Naive thymus-derived CD4-positive, alpha-beta T cell (primary cell): Measurements from ENCODE around the gene PCK2. TPM values are rescaled to one million over a fixed set of nuclear protein-coding genes. Genes with fewer than 3 reads are reported as not detected.
"Not testable (repeated sequence)": the region's sequence is repeated elsewhere in the genome, so short reads cannot be mapped to it uniquely, and the experiment has no call there.

Experiments
- ATAC-seq: fragments of 150-1000 bp; cut with Tn5 transposase; 2 replicates; pipeline ENCODE4 v1.10.0; 2021; ENCODE audit warnings: mild to moderate bottlenecking, moderate library complexity
- CTCF ChIA-PET: fragments of 350-600 bp; sonication (Branson Sonifier 250); formaldehyde crosslinking; loops from one replicate; lab custom pipeline; 2021; ENCODE audit warnings: antibody characterized with exemption; lab: Charles Lee
- POLR2A ChIA-PET: fragments of 350-600 bp; sonication (Branson Sonifier 250); formaldehyde crosslinking; loops from one replicate; lab custom pipeline; 2021; ENCODE audit warnings: antibody characterized with exemption, inconsistent platforms; lab: Charles Lee
- DNase-seq, 9 donors: peaks; one replicate each; pipeline versions ENCODE4 v3.0.0 to v3.0.0-alpha.2; 2020 to 2022; ENCODE audit warnings: mixed read lengths in 1 of 9
- H3K27ac ChIP-seq: one replicate; pipeline ENCODE4 v1.7.0; 2013; ENCODE audit warnings: mild to moderate bottlenecking, low read depth, low read length, moderate library complexity
- H3K27me3 ChIP-seq, 2 donors: one replicate each; pipeline ENCODE4 v1.7.0; 2013; ENCODE audit warnings: low read length in 2 of 2, mild to moderate bottlenecking in 2 of 2, moderate library complexity in 2 of 2; ENCODE audit not compliant: control insufficient read depth in 2 of 2, insufficient read depth in 2 of 2
- H3K36me3 ChIP-seq, 3 experiments: 1 replicate in 2 of 3; 2 replicates in 1 of 3; pipeline ENCODE4 v1.7.0; 2013; ENCODE audit warnings: low read length in 3 of 3, mild to moderate bottlenecking in 3 of 3, moderate library complexity in 1 of 3; ENCODE audit not compliant: insufficient read depth in 3 of 3, control insufficient read depth in 2 of 3
- H3K4me1 ChIP-seq, 2 donors: one replicate each; pipeline ENCODE4 v1.7.0; 2013; ENCODE audit warnings: low read length in 2 of 2, mild to moderate bottlenecking in 2 of 2, moderate library complexity in 1 of 2; ENCODE audit not compliant: control insufficient read depth in 2 of 2, insufficient read depth in 2 of 2
- H3K4me3 ChIP-seq: 2 replicates; pipeline ENCODE4 v1.7.0; 2013; ENCODE audit warnings: mild to moderate bottlenecking, low read length
- H3K9me3 ChIP-seq, 3 experiments: 1 replicate in 2 of 3; 2 replicates in 1 of 3; pipeline ENCODE4 v1.7.0; 2013; ENCODE audit warnings: low read length in 3 of 3; ENCODE audit not compliant: control insufficient read depth in 2 of 3
- H3K27ac Mint-ChIP-seq, 9 donors: one replicate each; pipeline ENCODE4 v1.8.0; 2020 to 2022; ENCODE audit warnings: mixed read lengths in 9 of 9, mild to moderate bottlenecking in 8 of 9, moderate library complexity in 5 of 9, inconsistent platforms in 2 of 9
- H3K27me3 Mint-ChIP-seq, 5 donors: one replicate each; pipeline ENCODE4 v1.8.0; 2021 to 2022; ENCODE audit warnings: mixed read lengths in 5 of 5, mild to moderate bottlenecking in 1 of 5
- H3K36me3 Mint-ChIP-seq, 5 donors: one replicate each; pipeline ENCODE4 v1.8.0; 2020 to 2022; ENCODE audit warnings: mixed read lengths in 5 of 5, mild to moderate bottlenecking in 3 of 5, inconsistent platforms in 1 of 5
- H3K4me1 Mint-ChIP-seq, 7 donors: one replicate each; pipeline ENCODE4 v1.8.0; 2020 to 2022; ENCODE audit warnings: mixed read lengths in 7 of 7, mild to moderate bottlenecking in 3 of 7, inconsistent platforms in 1 of 7
- H3K4me3 Mint-ChIP-seq, 10 donors: one replicate each; pipeline ENCODE4 v1.8.0; 2020 to 2022; ENCODE audit warnings: mild to moderate bottlenecking in 10 of 10, mixed read lengths in 10 of 10, moderate library complexity in 6 of 10, inconsistent platforms in 2 of 10
- H3K9me3 Mint-ChIP-seq, 11 donors: one replicate each; pipeline ENCODE4 v1.8.0; 2020 to 2022; ENCODE audit warnings: mixed read lengths in 11 of 11, mild to moderate bottlenecking in 4 of 11, inconsistent platforms in 1 of 11, moderate library complexity in 1 of 11
- intact Hi-C, 2 donors: fragments of 100-400 bp; cut with micrococcal nuclease; formaldehyde crosslinking; loops; one replicate each; pipeline ENCODE4 v1.15.1; 2023
- polyA plus RNA-seq, 2 donors: library from polyadenylated mRNA; unstranded; fragments of 300-500 nt; fragmentation: Illumina TruSeq; gene quantifications; one replicate each; pipeline ENCODE4 v1.2.3, GENCODE V29; 2021
- total RNA-seq, 6 experiments: library from RNA in 5 of 6; stranded (reverse) in 5 of 6; gene quantifications; 1 replicate in 5 of 6; 2 replicates in 1 of 6; pipeline ENCODE4 v1.2.3 and lab custom pipeline; 2021 to 2026

Gene PCK2
- total RNA-seq (10 to 100 TPM in 4 of 5 experiments, 1 to 10 TPM in 1; 9.1 to 56.2 (median 14.4) TPM), polyA plus RNA-seq (10 to 100 TPM in 1 of 2 donors, 1 to 10 TPM in 1; 7.2 to 14.5 TPM), total RNA-seq (lab: John Stamatoyannopoulos, UW) (13.6 reads per million, percentile 42 among the genes with 10 or more reads in this experiment)

- Mint-ChIP-seq H3K27me3 (no peaks in the 10 kb centered on the region), H3K4me3 (peak within 1 kb of the TSS; percentile 91 to 100 (median 98)), H3K4me1 (peaks cover 28 to 47% (median 41%) of the 10 kb centered on the region in 7 donors), H3K9me3 (no peaks in the 10 kb centered on the region), H3K36me3 (peaks cover 0 to 19% (median 0%) of the 10 kb centered on the region in 5 donors), H3K27ac (peak within 1 kb of the TSS; percentile 90 to 97 (median 96))
- peaks cover 6 to 16% of the 10 kb centered on the region in 2 donors for H3K4me1 ChIP-seq
- ATAC-seq = peak; percentile 81
- peak; percentile 44 to 80 (median 56) for DNase-seq
- ChIA-PET CTCF (interaction anchor here (0.8 to 9.4 kb wide), 7 partner anchors 12 to 67 kb away, joined by 3 to 165 read pairs (median 5); partner anchors contain the start of genes DCAF11, IRF9 and NRL), POLR2A (interaction anchor here (0.7 to 9.1 kb wide), 13 partner anchors 12 to 999 kb away, joined by 3 to 85 read pairs (median 5); partner anchors contain the start of genes ACIN1, C14orf119, CARMIL3 and DCAF11)
- H3K4me3 ChIP-seq = peak within 1 kb of the TSS; percentile 91
- intact Hi-C loops = loop anchor here (1.0 to 5.0 kb wide), 12 partner anchors 13 to 462 kb away; partner anchors contain the start of genes DCAF11 (in 2 of the 2), IRF9 (in 2 of the 2), NRL (in 2 of the 2) and PSME1 (in 2 of the 2)
- no peaks in the 10 kb centered on the region for H3K27me3 ChIP-seq
- no peaks in the 10 kb centered on the region for H3K9me3 ChIP-seq
- peak within 1 kb of the TSS; percentile 92 for H3K27ac ChIP-seq
- H3K36me3 ChIP-seq = peaks cover 0 to 19% (median 0%) of the 10 kb centered on the region in 3 experiments
Observed at GRCh38 chr14:24093901-24094840, at the start of gene PCK2. Gene PCK2, plus strand, starts transcription at chr14:24094311. Its CDS starts 95 bp downstream, at chr14:24094406.

- intact Hi-C loops = not testable (repeated sequence)
- peaks cover 12 to 50% (median 19%) of the 10 kb centered on the region in 5 donors for H3K27me3 Mint-ChIP-seq
Observed at GRCh38 chr14:24049002-24049401, 45.1 kb upstream of the PCK2 start.

GRCh38 chr14:24050753-24051152 lies 43.4 kb upstream of the PCK2 start:
- H3K9me3 ChIP-seq, H3K9me3 Mint-ChIP-seq, H3K4me3 ChIP-seq, H3K27me3 ChIP-seq, intact Hi-C loops, ATAC-seq, H3K4me1 ChIP-seq, DNase-seq, H3K36me3 ChIP-seq, H3K36me3 Mint-ChIP-seq, H3K27ac ChIP-seq: not testable (repeated sequence)
- CTCF ChIA-PET = interaction anchor here (0.8 kb wide), 1 partner anchor 8 kb away, joined by 3 read pairs; no protein-coding TSS in a partner anchor
- Mint-ChIP-seq H3K4me3 (peak overlapping the region; percentile 81 to 91 (median 87)), H3K27ac (peak overlapping the region in 1 of 9 donors; percentile 53), H3K4me1 (peaks cover 8 to 17% (median 14%) of the 10 kb centered on the region in 7 donors), H3K27me3 (peaks cover 12 to 48% (median 19%) of the 10 kb centered on the region in 5 donors)
- POLR2A ChIA-PET = interaction anchor here (1.8 to 2.8 kb wide), 3 partner anchors 31 to 63 kb away, joined by 7 to 11 read pairs (median 10); partner anchors contain the start of genes DCAF11 and NRL

More at GRCh38 chr14:24049002-24049401, 45.1 kb upstream of the PCK2 start:
- POLR2A ChIA-PET, H3K4me3 ChIP-seq, H3K4me1 ChIP-seq, H3K9me3 ChIP-seq, H3K27ac ChIP-seq, H3K36me3 ChIP-seq, H3K9me3 Mint-ChIP-seq, H3K27me3 ChIP-seq, H3K27ac Mint-ChIP-seq, DNase-seq, H3K36me3 Mint-ChIP-seq: not testable (repeated sequence)
- ATAC-seq = peak; percentile 36
- Mint-ChIP-seq H3K4me1 (peaks cover 8 to 17% (median 14%) of the 10 kb centered on the region in 7 donors), H3K4me3 (peak overlapping the region in 1 of 10 donors; percentile 25)
- CTCF ChIA-PET = interaction anchor here (1.4 kb wide), 1 partner anchor 43 kb away, joined by 4 read pairs; no protein-coding TSS in a partner anchor

- POLR2A ChIA-PET = interaction anchor here (0.8 to 2.8 kb wide), 8 partner anchors 30 to 380 kb away, joined by 3 to 11 read pairs (median 4); partner anchors contain the start of genes DCAF11, EMC9, NRL and PCK2
- CTCF ChIA-PET = interaction anchor here (0.6 to 8.4 kb wide), 3 partner anchors 10 to 54 kb away, joined by 3 to 246 read pairs (median 3); no protein-coding TSS in a partner anchor
Observed at GRCh38 chr14:24051176-24051788, 42.8 kb upstream of the PCK2 start.

GRCh38 chr14:24051789-24052655 lies 42.1 kb upstream of the PCK2 start, which contains the start of gene CARMIL3:
Gene CARMIL3, plus strand, starts transcription at chr14:24052009. Its CDS starts 145 bp downstream, at chr14:24052154.
- Mint-ChIP-seq H3K36me3 (peaks cover 0 to 1% (median 0%) of the 10 kb centered on the region in 5 donors), H3K27ac (peak within 1 kb of the TSS in 6 of 9 donors; percentile 46 to 67 (median 56)), H3K9me3 (no peaks in the 10 kb centered on the region), H3K4me1 (peaks cover 8 to 17% (median 14%) of the 10 kb centered on the region in 7 donors), H3K27me3 (peaks cover 12 to 44% (median 19%) of the 10 kb centered on the region in 5 donors), H3K4me3 (peak within 1 kb of the TSS; percentile 81 to 91 (median 87))
- DNase-seq (peak; percentile 28 to 78 (median 47)), ATAC-seq (peak; percentile 79)
- Histone ChIP-seq H3K36me3 (no peaks in the 10 kb centered on the region), H3K9me3 (no peaks in the 10 kb centered on the region), H3K27ac (peak within 1 kb of the TSS; percentile 53), H3K4me1 (peaks cover 0 to 8% of the 10 kb centered on the region in 2 donors), H3K27me3 (no peaks in the 10 kb centered on the region), H3K4me3 (peak within 1 kb of the TSS; percentile 63)
- ChIA-PET CTCF (interaction anchor here (0.6 to 8.4 kb wide), 4 partner anchors 11 to 53 kb away, joined by 3 to 246 read pairs (median 3); no protein-coding TSS in a partner anchor), POLR2A (interaction anchor here (0.6 to 2.8 kb wide), 10 partner anchors 29 to 379 kb away, joined by 3 to 11 read pairs (median 4); partner anchors contain the start of genes DCAF11, EMC9, NRL and PCK2)
- intact Hi-C loops = loop anchor here in 1 of 2 donors (1.0 kb wide), 2 partner anchors 16 to 62 kb away; partner anchors contain the start of genes DCAF11 and NRL

More at GRCh38 chr14:24051176-24051788, 42.8 kb upstream of the PCK2 start:
- DNase-seq = peak in 2 of 9 donors; percentile 4 to 5
- Histone ChIP-seq H3K4me3 (peak overlapping the region; percentile 63), H3K36me3 (no peaks in the 10 kb centered on the region), H3K27ac (peak overlapping the region; percentile 53), H3K4me1 (peaks cover 0 to 8% of the 10 kb centered on the region in 2 donors), H3K27me3 (no peaks in the 10 kb centered on the region), H3K9me3 (no peaks in the 10 kb centered on the region)
- no peak for ATAC-seq
- Mint-ChIP-seq H3K36me3 (peaks cover 0 to 1% (median 0%) of the 10 kb centered on the region in 5 donors), H3K4me1 (peaks cover 8 to 17% (median 14%) of the 10 kb centered on the region in 7 donors), H3K27me3 (peaks cover 12 to 47% (median 19%) of the 10 kb centered on the region in 5 donors), H3K27ac (peak overlapping the region in 4 of 9 donors; percentile 45 to 60 (median 56)), H3K9me3 (no peaks in the 10 kb centered on the region), H3K4me3 (peak overlapping the region; percentile 81 to 91 (median 87))
- intact Hi-C loops = no loop called here
